Peyer's patch (tissue), 4 donors: ENCODE measurements around the gene AKAP1.

Experiments
- POLR2A ChIP-seq, 2 donors: fragments of 450-650 bp; IDR thresholded peaks; one replicate each; pipeline ENCODE4 v1.5.1; 2017; ENCODE audit warnings: antibody characterized with exemption in 2 of 2, mild to moderate bottlenecking in 2 of 2, moderate library complexity in 2 of 2
- TF ChIP-seq, protein P1 (sequence below), 6 experiments: fragments of 450-650 bp in 4 of 6; fragments of 200-600 bp in 2 of 6; sonication (generic) in 1 of 6; IDR thresholded peaks; one replicate each; pipeline ENCODE4 v1.5.1; 2017 to 2019; ENCODE audit warnings: antibody characterized with exemption in 6 of 6, mild to moderate bottlenecking in 3 of 6, moderate library complexity in 1 of 6

DNA sequence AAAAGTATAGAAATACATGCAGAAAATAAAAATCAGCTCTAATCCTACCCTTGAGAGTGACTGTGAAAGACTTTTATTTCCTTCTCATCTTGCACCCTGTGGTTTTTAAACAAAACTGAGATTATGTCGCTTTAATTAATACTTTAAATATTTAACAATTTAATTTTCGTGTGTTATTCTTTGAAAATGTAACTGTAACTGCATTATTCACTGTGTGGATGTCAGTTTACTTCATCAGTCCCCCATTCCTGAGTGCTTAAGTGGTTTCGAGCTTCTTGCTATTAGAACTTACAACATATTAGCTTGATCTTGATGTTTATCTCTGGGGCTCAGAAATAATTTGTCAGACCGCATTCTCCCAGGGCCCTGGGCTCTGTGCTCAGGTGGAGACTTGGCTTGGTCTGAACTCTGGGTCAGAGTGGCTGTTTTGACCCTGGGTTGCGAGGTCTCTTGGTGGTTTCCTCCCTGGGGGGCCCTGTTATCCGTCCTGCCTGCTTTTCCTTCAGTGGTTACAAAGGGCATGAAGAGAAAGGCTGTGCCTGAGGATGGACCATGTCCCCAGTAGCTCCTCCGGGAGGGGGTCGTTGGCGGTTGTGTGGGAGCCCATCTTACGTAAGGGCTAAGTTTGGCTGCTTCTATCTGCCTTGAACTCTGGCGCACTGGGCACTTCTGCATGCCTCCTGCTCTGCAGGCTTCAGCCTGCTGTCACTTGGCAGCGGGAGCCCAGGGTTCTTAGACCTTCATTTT lies 25.7 kb downstream of the AKAP1 start:
- TF ChIP-seq, protein P1, sequence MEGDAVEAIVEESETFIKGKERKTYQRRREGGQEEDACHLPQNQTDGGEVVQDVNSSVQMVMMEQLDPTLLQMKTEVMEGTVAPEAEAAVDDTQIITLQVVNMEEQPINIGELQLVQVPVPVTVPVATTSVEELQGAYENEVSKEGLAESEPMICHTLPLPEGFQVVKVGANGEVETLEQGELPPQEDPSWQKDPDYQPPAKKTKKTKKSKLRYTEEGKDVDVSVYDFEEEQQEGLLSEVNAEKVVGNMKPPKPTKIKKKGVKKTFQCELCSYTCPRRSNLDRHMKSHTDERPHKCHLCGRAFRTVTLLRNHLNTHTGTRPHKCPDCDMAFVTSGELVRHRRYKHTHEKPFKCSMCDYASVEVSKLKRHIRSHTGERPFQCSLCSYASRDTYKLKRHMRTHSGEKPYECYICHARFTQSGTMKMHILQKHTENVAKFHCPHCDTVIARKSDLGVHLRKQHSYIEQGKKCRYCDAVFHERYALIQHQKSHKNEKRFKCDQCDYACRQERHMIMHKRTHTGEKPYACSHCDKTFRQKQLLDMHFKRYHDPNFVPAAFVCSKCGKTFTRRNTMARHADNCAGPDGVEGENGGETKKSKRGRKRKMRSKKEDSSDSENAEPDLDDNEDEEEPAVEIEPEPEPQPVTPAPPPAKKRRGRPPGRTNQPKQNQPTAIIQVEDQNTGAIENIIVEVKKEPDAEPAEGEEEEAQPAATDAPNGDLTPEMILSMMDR (IDR thresholded peaks at IDR 0.05): no peak
- no peak for TF ChIP-seq POLR2A (IDR thresholded peaks at IDR 0.05)
